HepG2 (cell line): ENCODE data around the gene ELMOD3. TPM values are rescaled to one million over a fixed set of nuclear protein-coding genes. Genes with fewer than 3 reads are reported as not detected.

Experiments
- CREM ChIP-seq, 2 experiments: sonication (generic) in 1 of 2; formaldehyde crosslinking in 1 of 2; IDR thresholded peaks; 2 replicates each; pipeline versions ENCODE4 v1.4.0 to v1.6.1; 2016 to 2020; ENCODE audit warnings: antibody characterized with exemption in 1 of 2, mild to moderate bottlenecking in 1 of 2, missing genetic modification reagents in 1 of 2
- RFXAP ChIP-seq: sonication (generic); formaldehyde crosslinking; IDR thresholded peaks from 2 replicates; pipeline ENCODE4 v1.4.0; 2020; ENCODE audit warnings: missing genetic modification reagents, borderline replicate concordance
- SMYD3 ChIP-seq: sonication (generic); formaldehyde crosslinking; IDR thresholded peaks from 2 replicates; pipeline ENCODE4 v1.8.1; 2023; ENCODE audit warnings: mild to moderate bottlenecking, missing genetic modification reagents
- TMF1 ChIP-seq: sonication (generic); formaldehyde crosslinking; IDR thresholded peaks from 2 replicates; pipeline ENCODE4 v1.8.1; 2022; ENCODE audit warnings: low read depth, missing genetic modification reagents
- ZNF446 ChIP-seq: sonication (generic); formaldehyde crosslinking; IDR thresholded peaks from 2 replicates; pipeline ENCODE4 v1.5.0; 2020; ENCODE audit warnings: mild to moderate bottlenecking, missing genetic modification reagents
- ZNF703 ChIP-seq: sonication (generic); formaldehyde crosslinking; IDR thresholded peaks from 2 replicates; pipeline ENCODE4 v1.5.1; 2020; ENCODE audit warnings: missing genetic modification reagents, mild to moderate bottlenecking, moderate library complexity, borderline replicate concordance
- ZNF768 ChIP-seq: sonication (generic); formaldehyde crosslinking; IDR thresholded peaks from 2 replicates; pipeline ENCODE4 v1.4.0; 2020; ENCODE audit warnings: missing genetic modification reagents
- ZNF878 ChIP-seq: sonication (generic); formaldehyde crosslinking; IDR thresholded peaks from 2 replicates; pipeline ENCODE4 v1.8.1; 2023; ENCODE audit warnings: mild to moderate bottlenecking, missing genetic modification reagents, moderate library complexity
- polyA plus RNA-seq, 8 experiments: library from polyadenylated mRNA; depleted of rRNA in 3 of 8; stranded (reverse) in 7 of 8; unstranded in 1 of 8; fragments of >200 nt; fragmentation: Illumina TruSeq in 4 of 8; extraction: Trizol in 4 of 8; gene quantifications; 2 replicates each; pipeline versions ENCODE4 v1.2.1 to v1.2.3, GENCODE V29; 2011 to 2016; ENCODE audit warnings: low read depth in 4 of 8, missing spikeins in 1 of 8, mixed read lengths in 1 of 8; ENCODE audit not compliant: insufficient read depth in 1 of 8
- total RNA-seq, 5 experiments: library from RNA; depleted of rRNA; stranded (reverse); fragments of >200 nt; fragmentation: Illumina TruSeq; extraction: Trizol; gene quantifications; 2 replicates each; pipeline ENCODE4 v1.2.3, GENCODE V29; 2016; ENCODE audit warnings: low read depth in 1 of 5
- TF ChIP-seq, protein P1 (sequence below): sonication (generic); formaldehyde crosslinking; conservative IDR thresholded peaks from 2 replicates; pipeline ENCODE4 v1.4.0; 2020; ENCODE audit warnings: missing genetic modification reagents
- TF ChIP-seq, protein P2 (sequence below): IDR thresholded peaks from 2 replicates; pipeline ENCODE4 v1.6.1; 2016; ENCODE audit warnings: missing biosample characterization, missing genetic modification reagents, low read depth
- TF ChIP-seq, protein P3 (sequence below): sonication (generic); formaldehyde crosslinking; IDR thresholded peaks from 2 replicates; pipeline ENCODE4 v1.4.0; 2020; ENCODE audit warnings: mild to moderate bottlenecking, missing genetic modification reagents, borderline replicate concordance

Gene ELMOD3
- total and polyA plus RNA-seq, 2 of the 13 experiments (the other 11 are each of a cell fraction or from before 2014, with no cell fraction given): 13.3 to 19.5 TPM

DNA sequence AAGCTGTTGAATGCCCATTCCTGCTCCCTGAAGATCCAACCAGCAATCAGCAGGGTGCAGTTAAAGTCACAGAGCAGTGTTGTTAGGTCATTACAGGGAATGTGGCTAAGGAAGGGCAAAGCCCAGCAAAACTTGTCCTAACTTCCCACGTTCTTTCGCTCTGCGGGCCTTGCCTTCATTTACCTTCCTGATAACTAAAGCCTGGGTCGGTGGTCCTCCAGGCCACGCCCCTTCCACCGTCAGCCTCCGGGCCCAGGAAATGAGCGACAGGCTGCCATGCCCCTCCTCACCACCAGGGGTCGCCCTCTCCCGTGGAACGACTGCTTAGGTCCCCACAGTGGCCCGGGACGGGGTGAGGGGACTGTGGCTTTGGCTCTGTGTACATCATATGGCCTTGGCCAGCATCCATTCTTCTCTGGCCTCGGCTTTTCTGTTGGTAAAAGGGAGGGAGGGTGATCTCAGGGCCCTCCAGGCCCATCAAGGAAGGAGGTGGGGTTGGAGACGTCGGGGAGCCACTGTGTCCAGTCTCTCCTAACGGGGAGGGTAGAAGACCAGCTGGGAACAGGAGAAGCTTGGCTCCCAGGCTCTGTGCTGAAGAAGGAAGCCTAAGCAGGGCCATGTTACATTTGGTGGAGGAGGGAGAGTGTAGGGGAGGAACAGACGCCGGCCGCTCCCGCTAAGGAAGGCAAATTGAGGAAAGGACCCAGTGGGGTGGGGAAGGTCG, 66.1 kb downstream of the ELMOD3 start (continued):
- TF ChIP-seq, protein P1, sequence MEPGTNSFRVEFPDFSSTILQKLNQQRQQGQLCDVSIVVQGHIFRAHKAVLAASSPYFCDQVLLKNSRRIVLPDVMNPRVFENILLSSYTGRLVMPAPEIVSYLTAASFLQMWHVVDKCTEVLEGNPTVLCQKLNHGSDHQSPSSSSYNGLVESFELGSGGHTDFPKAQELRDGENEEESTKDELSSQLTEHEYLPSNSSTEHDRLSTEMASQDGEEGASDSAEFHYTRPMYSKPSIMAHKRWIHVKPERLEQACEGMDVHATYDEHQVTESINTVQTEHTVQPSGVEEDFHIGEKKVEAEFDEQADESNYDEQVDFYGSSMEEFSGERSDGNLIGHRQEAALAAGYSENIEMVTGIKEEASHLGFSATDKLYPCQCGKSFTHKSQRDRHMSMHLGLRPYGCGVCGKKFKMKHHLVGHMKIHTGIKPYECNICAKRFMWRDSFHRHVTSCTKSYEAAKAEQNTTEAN (CRISPR knock-in tag): no peak
- TF ChIP-seq CREM (IDR thresholded peaks at IDR 0.05): no peak
- TF ChIP-seq CREM (CRISPR knock-in tag; IDR thresholded peaks at IDR 0.05): no peak
- peak; percentile 65; the same call in 1 of the 2 replicates for TF ChIP-seq ZNF768
- TF ChIP-seq, protein P2, sequence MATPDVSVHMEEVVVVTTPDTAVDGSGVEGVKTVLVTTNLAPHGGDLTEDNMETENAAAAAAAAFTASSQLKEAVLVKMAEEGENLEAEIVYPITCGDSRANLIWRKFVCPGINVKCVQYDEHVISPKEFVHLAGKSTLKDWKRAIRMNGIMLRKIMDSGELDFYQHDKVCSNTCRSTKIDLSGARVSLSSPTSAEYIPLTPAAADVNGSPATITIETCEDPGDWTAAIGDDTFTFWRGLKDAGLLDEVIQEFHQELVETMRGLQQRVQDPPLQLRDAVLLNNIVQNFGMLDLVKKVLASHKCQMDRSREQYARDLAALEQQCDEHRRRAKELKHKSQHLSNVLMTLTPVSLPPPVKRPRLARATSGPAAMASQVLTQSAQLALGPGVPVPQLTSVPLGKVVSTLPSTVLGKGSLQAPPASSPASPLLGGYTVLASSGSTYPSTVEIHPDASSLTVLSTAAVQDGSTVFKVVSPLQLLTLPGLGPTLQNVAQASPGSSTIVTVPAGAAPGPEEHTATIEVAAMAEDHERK (CRISPR knock-in tag): no peak
- TF ChIP-seq TMF1 (CRISPR knock-in tag): no peak
- TF ChIP-seq, protein P3, sequence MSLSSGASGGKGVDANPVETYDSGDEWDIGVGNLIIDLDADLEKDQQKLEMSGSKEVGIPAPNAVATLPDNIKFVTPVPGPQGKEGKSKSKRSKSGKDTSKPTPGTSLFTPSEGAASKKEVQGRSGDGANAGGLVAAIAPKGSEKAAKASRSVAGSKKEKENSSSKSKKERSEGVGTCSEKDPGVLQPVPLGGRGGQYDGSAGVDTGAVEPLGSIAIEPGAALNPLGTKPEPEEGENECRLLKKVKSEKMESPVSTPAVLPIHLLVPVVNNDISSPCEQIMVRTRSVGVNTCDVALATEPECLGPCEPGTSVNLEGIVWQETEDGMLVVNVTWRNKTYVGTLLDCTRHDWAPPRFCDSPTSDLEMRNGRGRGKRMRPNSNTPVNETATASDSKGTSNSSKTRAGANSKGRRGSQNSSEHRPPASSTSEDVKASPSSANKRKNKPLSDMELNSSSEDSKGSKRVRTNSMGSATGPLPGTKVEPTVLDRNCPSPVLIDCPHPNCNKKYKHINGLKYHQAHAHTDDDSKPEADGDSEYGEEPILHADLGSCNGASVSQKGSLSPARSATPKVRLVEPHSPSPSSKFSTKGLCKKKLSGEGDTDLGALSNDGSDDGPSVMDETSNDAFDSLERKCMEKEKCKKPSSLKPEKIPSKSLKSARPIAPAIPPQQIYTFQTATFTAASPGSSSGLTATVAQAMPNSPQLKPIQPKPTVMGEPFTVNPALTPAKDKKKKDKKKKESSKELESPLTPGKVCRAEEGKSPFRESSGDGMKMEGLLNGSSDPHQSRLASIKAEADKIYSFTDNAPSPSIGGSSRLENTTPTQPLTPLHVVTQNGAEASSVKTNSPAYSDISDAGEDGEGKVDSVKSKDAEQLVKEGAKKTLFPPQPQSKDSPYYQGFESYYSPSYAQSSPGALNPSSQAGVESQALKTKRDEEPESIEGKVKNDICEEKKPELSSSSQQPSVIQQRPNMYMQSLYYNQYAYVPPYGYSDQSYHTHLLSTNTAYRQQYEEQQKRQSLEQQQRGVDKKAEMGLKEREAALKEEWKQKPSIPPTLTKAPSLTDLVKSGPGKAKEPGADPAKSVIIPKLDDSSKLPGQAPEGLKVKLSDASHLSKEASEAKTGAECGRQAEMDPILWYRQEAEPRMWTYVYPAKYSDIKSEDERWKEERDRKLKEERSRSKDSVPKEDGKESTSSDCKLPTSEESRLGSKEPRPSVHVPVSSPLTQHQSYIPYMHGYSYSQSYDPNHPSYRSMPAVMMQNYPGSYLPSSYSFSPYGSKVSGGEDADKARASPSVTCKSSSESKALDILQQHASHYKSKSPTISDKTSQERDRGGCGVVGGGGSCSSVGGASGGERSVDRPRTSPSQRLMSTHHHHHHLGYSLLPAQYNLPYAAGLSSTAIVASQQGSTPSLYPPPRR (CRISPR knock-in tag): no peak
- TF ChIP-seq ZNF703 (CRISPR knock-in tag): no peak
- no peak for TF ChIP-seq ZNF878 (CRISPR knock-in tag)
- TF ChIP-seq RFXAP: no peak
- no peak; the same call in 1 of the 2 replicates for TF ChIP-seq SMYD3
- no peak for TF ChIP-seq ZNF446
